GM13977 (cell line): ENCODE data around the gene INSIG1.

ENCODE experiments used
- DNase-seq: peaks from one replicate; pipeline ENCODE4 v3.0.0; 2012; ENCODE audit warnings: low spot score
- in situ Hi-C: fragments of 300-500 bp; cut with MboI; formaldehyde crosslinking; loops from one replicate; pipeline ENCODE4 v1.12.0; 2022; ENCODE audit warnings: low sequenced_read_pairs, low pct_unique_long_range_greater_than_20kb, mixed read lengths, inconsistent platforms; ENCODE audit not compliant: unreplicated experiment
- TF ChIP-seq, protein P1 (sequence below): IDR thresholded peaks from 2 replicates; pipeline ENCODE4 v1.5.1; 2012; ENCODE audit warnings: mild to moderate bottlenecking, control low read depth; ENCODE audit not compliant: insufficient read depth; ENCODE audit errors: extremely low read depth, missing control alignments

Gene INSIG1

DNA sequence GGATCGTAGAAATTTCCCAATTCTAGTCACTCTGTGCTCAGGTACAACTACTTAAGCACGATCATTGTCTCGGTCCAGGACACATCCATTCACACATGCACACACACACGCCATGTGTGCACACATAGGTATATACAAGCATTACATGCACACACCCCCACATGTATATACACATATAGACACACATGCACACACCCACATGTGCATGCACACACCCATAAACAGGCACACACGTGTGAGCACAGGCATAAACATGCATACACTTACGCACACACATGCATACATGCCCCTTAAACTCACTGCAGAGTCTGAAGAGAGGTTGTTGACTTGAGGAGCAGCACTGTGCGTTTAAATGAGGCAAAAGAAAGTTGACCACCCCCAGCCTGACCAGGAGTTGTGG, 32.5 kb upstream of the INSIG1 start:
- in situ Hi-C loops = no loop called here
- TF ChIP-seq, protein P1, sequence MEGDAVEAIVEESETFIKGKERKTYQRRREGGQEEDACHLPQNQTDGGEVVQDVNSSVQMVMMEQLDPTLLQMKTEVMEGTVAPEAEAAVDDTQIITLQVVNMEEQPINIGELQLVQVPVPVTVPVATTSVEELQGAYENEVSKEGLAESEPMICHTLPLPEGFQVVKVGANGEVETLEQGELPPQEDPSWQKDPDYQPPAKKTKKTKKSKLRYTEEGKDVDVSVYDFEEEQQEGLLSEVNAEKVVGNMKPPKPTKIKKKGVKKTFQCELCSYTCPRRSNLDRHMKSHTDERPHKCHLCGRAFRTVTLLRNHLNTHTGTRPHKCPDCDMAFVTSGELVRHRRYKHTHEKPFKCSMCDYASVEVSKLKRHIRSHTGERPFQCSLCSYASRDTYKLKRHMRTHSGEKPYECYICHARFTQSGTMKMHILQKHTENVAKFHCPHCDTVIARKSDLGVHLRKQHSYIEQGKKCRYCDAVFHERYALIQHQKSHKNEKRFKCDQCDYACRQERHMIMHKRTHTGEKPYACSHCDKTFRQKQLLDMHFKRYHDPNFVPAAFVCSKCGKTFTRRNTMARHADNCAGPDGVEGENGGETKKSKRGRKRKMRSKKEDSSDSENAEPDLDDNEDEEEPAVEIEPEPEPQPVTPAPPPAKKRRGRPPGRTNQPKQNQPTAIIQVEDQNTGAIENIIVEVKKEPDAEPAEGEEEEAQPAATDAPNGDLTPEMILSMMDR = no peak
- no peak for DNase-seq

DNA sequence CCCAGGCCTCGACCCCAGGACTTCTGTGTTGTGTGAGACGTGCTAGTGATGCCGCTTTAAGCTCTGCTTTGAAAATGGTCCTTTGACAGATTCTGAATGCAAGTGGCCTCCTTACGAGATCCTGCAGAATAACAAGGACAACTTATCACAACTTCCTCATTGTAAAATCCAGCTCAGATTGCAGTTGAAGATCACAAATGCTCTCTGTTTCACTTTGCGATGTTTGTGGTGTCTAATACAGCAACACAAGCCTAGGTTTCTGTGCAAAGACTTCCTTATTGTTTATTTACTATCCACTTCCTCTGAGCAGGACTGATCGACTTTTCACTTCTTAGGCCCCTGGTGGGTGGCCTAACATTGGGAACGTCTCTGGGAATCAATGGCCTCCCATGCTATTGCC, 31.7 kb upstream of the INSIG1 start:
- in situ Hi-C loops = no loop called here
- TF ChIP-seq, protein P1 = no peak
- no peak for DNase-seq

DNA sequence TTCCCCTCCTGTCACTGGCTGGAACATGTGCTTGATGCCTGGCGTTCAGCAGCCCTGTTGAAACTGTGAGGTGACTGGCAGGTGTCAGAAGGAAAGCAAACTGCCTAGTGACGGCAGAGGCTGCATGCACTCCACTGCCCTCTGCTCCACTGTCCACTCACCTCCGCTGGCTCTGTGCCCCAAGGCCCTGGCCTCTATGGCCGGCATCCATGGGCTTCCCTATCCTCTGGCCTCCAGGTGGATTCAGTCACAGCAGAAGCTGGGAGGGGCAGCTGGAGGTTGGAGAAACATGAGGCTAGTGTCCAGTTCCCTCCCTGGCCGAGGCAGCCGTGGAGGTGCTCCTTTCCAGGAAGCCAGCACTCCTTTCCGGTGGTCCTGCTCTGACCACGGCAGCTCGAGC, 31.2 kb upstream of the INSIG1 start:
- TF ChIP-seq, protein P1 = no peak
- no peak for DNase-seq
- in situ Hi-C loops = no loop called here

DNA sequence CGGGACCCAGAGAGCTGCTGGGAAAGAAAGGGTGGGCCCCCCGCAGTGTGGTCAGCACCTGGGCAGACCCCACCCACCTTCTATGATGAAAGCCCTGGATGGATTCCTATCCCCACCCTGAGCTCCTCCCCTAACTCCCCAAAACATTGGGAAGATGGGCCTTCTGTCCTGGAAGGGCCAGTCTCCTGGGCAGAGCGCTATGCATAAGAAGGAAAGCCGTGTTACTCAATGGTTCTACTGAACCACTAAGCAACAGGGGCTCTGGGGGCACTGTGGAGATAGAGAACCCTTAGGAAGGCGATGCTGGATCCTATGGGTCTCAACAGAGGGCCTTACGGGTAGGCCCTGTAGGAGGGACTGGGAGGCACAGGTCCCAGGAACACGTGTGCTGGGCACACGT, 30.7 kb upstream of the INSIG1 start:
- DNase-seq = no peak
- in situ Hi-C loops = no loop called here
- TF ChIP-seq, protein P1 = no peak

DNA sequence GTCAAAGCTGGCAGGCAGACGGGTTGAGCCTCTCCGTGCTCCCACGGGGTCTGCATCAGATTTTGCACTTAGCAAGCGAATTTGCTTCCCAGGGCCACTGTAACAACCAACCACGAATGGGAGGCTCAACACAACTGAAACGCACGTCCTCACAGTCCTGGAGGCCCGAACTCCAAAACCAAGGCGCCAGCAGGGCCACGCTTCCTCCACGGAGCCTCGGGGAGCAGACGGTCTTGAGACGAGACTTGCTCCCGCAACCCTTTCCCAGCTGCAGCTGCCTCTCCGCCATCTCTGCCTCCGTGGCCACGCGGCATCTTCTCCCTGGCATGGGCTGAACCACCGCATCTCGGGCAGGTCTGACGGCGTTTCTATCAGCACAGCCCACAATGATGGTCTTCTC, 30.2 kb upstream of the INSIG1 start:
- in situ Hi-C loops = no loop called here
- no peak for DNase-seq
- TF ChIP-seq, protein P1 = no peak

DNA sequence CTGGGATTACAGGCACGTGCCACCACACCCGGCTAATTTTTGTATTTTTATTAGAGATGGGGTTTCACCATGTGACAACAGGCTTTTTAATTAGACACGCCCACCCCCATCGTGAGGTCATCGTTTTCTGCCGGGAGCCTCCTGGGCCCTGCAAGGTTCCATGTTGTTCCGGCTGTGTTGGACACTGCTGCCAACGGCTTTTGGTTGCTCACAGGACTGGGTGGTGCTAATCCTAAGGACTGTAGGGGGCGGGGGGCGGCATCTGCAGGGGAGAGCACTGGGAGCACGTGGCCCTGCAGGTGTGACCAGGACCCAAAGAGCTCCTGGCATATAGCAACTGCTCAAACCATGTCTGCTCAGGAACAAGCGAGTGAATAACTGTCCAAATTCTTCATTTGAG, 29.5 kb upstream of the INSIG1 start:
- no peak for DNase-seq
- in situ Hi-C loops = no loop called here
- TF ChIP-seq, protein P1 = no peak
